HG03103 (cell line): ENCODE measurements around the gene SLC27A2.

Experiments
- ATAC-seq: cut with Tn5 transposase; IDR thresholded peaks from one replicate; pipeline ENCODE4 v1.9.1; 2021; ENCODE audit warnings: low read depth; ENCODE audit not compliant: unreplicated experiment

Gene SLC27A2

GRCh38 chr15:50260969-50261496 is 79.0 kb downstream of the SLC27A2 start:
- no peak for ATAC-seq

- no peak for ATAC-seq
Observed at GRCh38 chr15:50261981-50262380, 80.0 kb downstream of the SLC27A2 start.

GRCh38 chr15:50262533-50262932 is 80.5 kb downstream of the SLC27A2 start:
- no peak for ATAC-seq

- ATAC-seq = no peak
Observed at GRCh38 chr15:50265620-50266019, 83.6 kb downstream of the SLC27A2 start, which contains the start of gene HDC. TSS of gene HDC (minus strand) at chr15:50265726. CDS start at chr15:50265623, 103 bp downstream.

DNA sequence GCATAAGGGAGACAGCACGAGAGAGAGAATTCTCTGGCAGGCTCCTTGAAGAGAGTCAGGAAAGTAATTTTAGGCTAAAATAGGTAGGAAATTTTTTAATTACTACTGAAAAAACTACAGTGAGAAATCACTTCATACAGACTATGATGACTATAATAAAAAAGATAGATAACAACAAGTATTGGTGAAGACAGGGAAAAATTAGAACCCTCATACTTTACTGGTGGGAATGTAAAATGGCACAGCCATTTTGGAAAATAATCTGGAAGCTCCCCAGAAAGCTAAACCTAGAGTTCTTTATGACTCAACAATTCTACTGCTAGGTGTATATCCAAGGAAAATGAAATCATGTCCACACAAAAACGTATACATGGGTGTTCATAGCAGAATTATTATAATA is 85.6 kb downstream of the SLC27A2 start:
- ATAC-seq = no peak

- no peak for ATAC-seq
Observed at GRCh38 chr15:50275091-50275490, 93.1 kb downstream of the SLC27A2 start.

DNA sequence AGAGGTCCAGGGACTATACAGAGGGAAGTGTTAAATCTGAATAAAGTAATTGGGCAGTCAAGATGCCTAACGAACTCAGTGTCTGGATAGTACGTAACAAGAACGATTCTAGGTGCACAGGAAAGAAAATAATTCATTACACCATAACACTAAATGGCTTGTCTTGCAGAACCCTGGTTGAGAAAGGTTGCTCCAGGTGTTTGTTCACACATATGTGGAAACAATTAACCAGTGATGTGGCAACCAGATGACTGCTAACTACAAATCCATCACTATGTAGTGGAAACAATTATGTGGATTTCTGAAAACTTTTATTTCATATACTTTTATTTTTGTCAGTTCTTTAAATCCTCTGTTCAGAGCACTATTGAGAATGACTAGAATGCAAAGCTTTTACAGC is 93.9 kb downstream of the SLC27A2 start:
- ATAC-seq = no peak

GRCh38 chr15:50277370-50277769 is 95.4 kb downstream of the SLC27A2 start:
- ATAC-seq = no peak

GRCh38 chr15:50278496-50278895 is 96.5 kb downstream of the SLC27A2 start:
- no peak for ATAC-seq

- ATAC-seq = no peak
Observed at GRCh38 chr15:50280271-50280670, 98.3 kb downstream of the SLC27A2 start.

- no peak for ATAC-seq
Observed at GRCh38 chr15:50281427-50281826, 99.4 kb downstream of the SLC27A2 start.
